GM19395 (cell line): ENCODE measurements around the gene CUX1.
"Not testable (repeated sequence)": the region's sequence is repeated elsewhere in the genome, so short reads cannot be mapped to it uniquely, and the experiment has no call there.

Experiments
- ATAC-seq: cut with Tn5 transposase; IDR thresholded peaks from one replicate; pipeline ENCODE4 v1.9.1; 2021; ENCODE audit warnings: mild to moderate bottlenecking, moderate library complexity; ENCODE audit not compliant: unreplicated experiment

The CUX1 gene

GRCh38 chr7:101798173-101798572, 19.3 kb upstream of the CUX1 start:
- ATAC-seq, result not testable (repeated sequence)

- no peak for ATAC-seq
Measured at GRCh38 chr7:101803203-101804087, 14.0 kb upstream of the CUX1 start.

GRCh38 chr7:101804088-101804963, 13.1 kb upstream of the CUX1 start:
- no peak for ATAC-seq

GRCh38 chr7:101804967-101805366, 12.5 kb upstream of the CUX1 start:
- ATAC-seq, result no peak

- no peak for ATAC-seq
Measured at GRCh38 chr7:101812595-101812994, 4.8 kb upstream of the CUX1 start.

- no peak for ATAC-seq
Measured at GRCh38 chr7:101813402-101814019, 3.9 kb upstream of the CUX1 start.

GRCh38 chr7:101814081-101814990, 3.1 kb upstream of the CUX1 start:
- ATAC-seq, result no peak

- ATAC-seq, result peak; percentile 37
Measured at GRCh38 chr7:101814991-101815825, 2.2 kb upstream of the CUX1 start.

GRCh38 chr7:101815826-101816594, 1.4 kb upstream of the CUX1 start:
- peak; percentile 57 for ATAC-seq

GRCh38 chr7:101816595-101817470, 593 bp upstream of the CUX1 start:
- ATAC-seq, result no peak

GRCh38 chr7:101818287-101819071, 1.1 kb downstream of the CUX1 start:
- ATAC-seq, result no peak

GRCh38 chr7:101819183-101819582, 1.8 kb downstream of the CUX1 start:
- ATAC-seq, result no peak

GRCh38 chr7:101819913-101820522, 2.6 kb downstream of the CUX1 start:
- ATAC-seq, result no peak

- no peak for ATAC-seq
Measured at GRCh38 chr7:101820703-101821102, 3.3 kb downstream of the CUX1 start.

GRCh38 chr7:101822632-101823031, 5.2 kb downstream of the CUX1 start:
- ATAC-seq, result not testable (repeated sequence)

- no peak for ATAC-seq
Measured at GRCh38 chr7:101823096-101823495, 5.7 kb downstream of the CUX1 start.
